Fibroblast of mammary gland (primary cell): Measurements from ENCODE around the gene GNG12.

Experiments
- DNase-seq: peaks from one replicate; pipeline ENCODE4 v3.0.0-alpha.2; 2010; ENCODE audit warnings: low read depth
- H3K4me3 ChIP-seq: 2 replicates; pipeline ENCODE4 v1.5.1; 2011; ENCODE audit warnings: low read depth, mild to moderate bottlenecking, low read length, moderate library complexity; ENCODE audit not compliant: control insufficient read depth
- CTCF ChIP-seq: conservative IDR thresholded peaks from 2 replicates; pipeline ENCODE4 v1.5.1; 2011; ENCODE audit warnings: low read depth, low read length, inconsistent platforms; ENCODE audit not compliant: control insufficient read depth, insufficient read depth

The GNG12 gene

DNA sequence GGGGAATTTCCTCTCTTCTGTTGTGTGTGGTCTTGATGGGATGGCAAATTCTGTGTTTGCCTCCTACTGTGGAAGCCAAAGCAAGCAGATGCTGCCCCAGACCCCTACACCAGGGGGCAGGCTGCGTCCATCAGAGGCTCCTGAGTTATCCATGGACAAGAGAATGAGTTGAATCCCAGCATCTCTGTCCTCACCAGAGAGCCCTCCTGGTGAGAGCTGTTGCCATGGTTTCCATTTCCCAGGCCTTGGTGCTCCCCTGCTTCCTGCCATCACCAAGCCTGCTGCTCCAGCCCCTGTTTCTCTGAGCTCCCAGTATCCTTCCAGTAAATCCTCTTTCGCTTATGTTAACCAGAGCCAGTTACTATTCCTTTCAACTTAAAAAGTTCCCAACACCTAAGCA, 20.4 kb upstream of the GNG12 start:
- peak; percentile 88 for DNase-seq
- H3K4me3 ChIP-seq = no peak overlapping the region
- TF ChIP-seq CTCF = peak; percentile 99

DNA sequence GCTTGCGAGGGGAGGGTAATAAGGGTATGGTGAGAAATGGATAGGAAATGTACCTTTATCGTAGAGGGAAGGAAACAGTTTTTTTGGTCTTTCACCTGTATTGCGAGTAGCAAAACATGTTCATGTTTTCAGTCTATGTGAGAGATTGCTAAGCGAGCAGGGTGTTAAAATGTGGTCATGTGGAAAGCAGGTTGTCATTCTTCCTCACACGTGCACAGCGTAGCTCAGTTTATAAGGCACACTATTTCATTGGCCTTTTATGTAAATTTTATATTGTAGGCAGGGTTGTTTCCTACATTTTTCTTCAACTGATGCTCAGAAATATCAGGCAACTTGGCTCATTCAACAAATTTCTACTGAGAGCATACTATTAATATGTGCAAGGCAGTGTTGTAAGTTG, 18.5 kb upstream of the GNG12 start:
- no peak overlapping the region for H3K4me3 ChIP-seq
- DNase-seq = no peak
- TF ChIP-seq CTCF = no peak

GRCh38 chr1:67850611-67851075, 17.4 kb upstream of the GNG12 start:
- TF ChIP-seq CTCF = no peak
- peak; percentile 95 for DNase-seq
- no peak overlapping the region for H3K4me3 ChIP-seq

GRCh38 chr1:67850151-67850551, 16.9 kb upstream of the GNG12 start:
- DNase-seq = peak; percentile 68
- peak; percentile 55 for TF ChIP-seq CTCF
- H3K4me3 ChIP-seq = no peak overlapping the region

GRCh38 chr1:67847466-67847865, 14.2 kb upstream of the GNG12 start:
- peak; percentile 42 for DNase-seq
- no peak overlapping the region for H3K4me3 ChIP-seq
- TF ChIP-seq CTCF = no peak

GRCh38 chr1:67846538-67846937, 13.3 kb upstream of the GNG12 start:
- DNase-seq = no peak
- no peak for TF ChIP-seq CTCF
- H3K4me3 ChIP-seq = no peak overlapping the region

DNA sequence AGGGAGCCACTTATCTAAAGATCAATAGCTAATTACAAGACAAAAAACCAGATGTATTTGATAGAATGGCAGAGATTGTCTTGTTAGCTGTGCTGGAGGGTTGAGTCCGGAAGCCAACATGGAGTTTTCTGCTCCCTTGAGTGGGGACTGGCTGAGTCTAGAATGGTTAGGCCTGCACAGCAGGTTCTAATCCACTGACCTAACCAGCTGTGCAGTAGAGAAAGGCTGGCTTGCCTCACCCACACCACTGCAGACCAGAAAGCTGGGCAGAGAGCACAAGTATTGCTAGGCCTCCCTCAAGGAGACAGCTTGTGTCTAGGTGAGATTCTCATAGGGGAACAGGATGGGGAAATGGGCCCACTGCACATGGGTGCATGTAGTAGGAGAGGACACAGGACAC, 11.7 kb upstream of the GNG12 start:
- TF ChIP-seq CTCF = no peak
- H3K4me3 ChIP-seq = no peak overlapping the region
- DNase-seq = no peak
